ENCODE results near the gene PPP2R5C.

PPP2R5C gene

GRCh38 chr14:101758913-101759593 lies 2.5 kb upstream of the PPP2R5C start:
- H3K27ac Mint-ChIP-seq = peak overlapping the region in 1 of 2 donors; percentile 10

GRCh38 chr14:101760138-101761011 lies 1.1 kb upstream of the PPP2R5C start:
- H3K4me1 Mint-ChIP-seq = peaks cover 36% of the 10 kb centered on the region
- peak; percentile 74 for ATAC-seq
- peaks cover 8% of the 10 kb centered on the region for H3K27me3 Mint-ChIP-seq
- peak overlapping the region; percentile 44 to 61 for H3K4me3 Mint-ChIP-seq
- no peak overlapping the region for H3K27ac Mint-ChIP-seq
- peak; percentile 91 to 94 for DNase-seq
- H3K9me3 Mint-ChIP-seq = no peaks in the 10 kb centered on the region

More at GRCh38 chr14:101758913-101759593, 2.5 kb upstream of the PPP2R5C start:
- peaks cover 17% of the 10 kb centered on the region for H3K27me3 Mint-ChIP-seq
- H3K4me1 Mint-ChIP-seq = peaks cover 23% of the 10 kb centered on the region
- ATAC-seq (no peak), DNase-seq (no peak)
- no peak overlapping the region for H3K4me3 Mint-ChIP-seq
- H3K9me3 Mint-ChIP-seq = peaks cover 0 to 4% of the 10 kb centered on the region in 2 donors

GRCh38 chr14:101761881-101762529 lies 496 bp downstream of the PPP2R5C start:
- ATAC-seq (peak; percentile 29), DNase-seq (peak; percentile 40 to 52)
- peak overlapping the region; percentile 37 to 82 for H3K27ac Mint-ChIP-seq
- H3K9me3 Mint-ChIP-seq = no peaks in the 10 kb centered on the region
- peaks cover 51% of the 10 kb centered on the region for H3K4me1 Mint-ChIP-seq
- H3K4me3 Mint-ChIP-seq = peak overlapping the region; percentile 88 to 89
- H3K27me3 Mint-ChIP-seq = no peaks in the 10 kb centered on the region

- H3K9me3 Mint-ChIP-seq = no peaks in the 10 kb centered on the region
- no peaks in the 10 kb centered on the region for H3K27me3 Mint-ChIP-seq
- peaks cover 52% of the 10 kb centered on the region for H3K4me1 Mint-ChIP-seq
- DNase-seq (no peak), ATAC-seq (no peak)
- H3K4me3 Mint-ChIP-seq = peak overlapping the region; percentile 88 to 89
- peak overlapping the region; percentile 37 to 82 for H3K27ac Mint-ChIP-seq
These were observed 1.1 kb downstream of the PPP2R5C start for GRCh38 chr14:101762530-101763101.

GRCh38 chr14:101763941-101764709 lies 2.6 kb downstream of the PPP2R5C start:
- Mint-ChIP-seq H3K4me1 (peaks cover 57% of the 10 kb centered on the region), H3K9me3 (no peaks in the 10 kb centered on the region), H3K4me3 (no peak overlapping the region), H3K27me3 (no peaks in the 10 kb centered on the region), H3K27ac (no peak overlapping the region)
- no peak for ATAC-seq
- no peak for DNase-seq

- Mint-ChIP-seq H3K4me3 (no peak overlapping the region), H3K27ac (no peak overlapping the region), H3K9me3 (no peaks in the 10 kb centered on the region), H3K4me1 (peaks cover 53% of the 10 kb centered on the region), H3K27me3 (no peaks in the 10 kb centered on the region)
- DNase-seq = no peak
- no peak for ATAC-seq
These were observed 6.3 kb downstream of the PPP2R5C start for GRCh38 chr14:101767618-101768362.

- Mint-ChIP-seq H3K27me3 (no peaks in the 10 kb centered on the region), H3K9me3 (no peaks in the 10 kb centered on the region), H3K27ac (no peak overlapping the region), H3K4me1 (peaks cover 34% of the 10 kb centered on the region), H3K4me3 (no peak overlapping the region)
- ATAC-seq (no peak), DNase-seq (no peak)
These were observed 8.7 kb downstream of the PPP2R5C start for GRCh38 chr14:101770183-101770582.

GRCh38 chr14:101772770-101773169 lies 11.3 kb downstream of the PPP2R5C start:
- H3K4me3 Mint-ChIP-seq = no peak overlapping the region
- no peak for DNase-seq
- H3K27me3 Mint-ChIP-seq = no peaks in the 10 kb centered on the region
- H3K4me1 Mint-ChIP-seq = peaks cover 28% of the 10 kb centered on the region
- no peak overlapping the region for H3K27ac Mint-ChIP-seq
- ATAC-seq = no peak
- no peaks in the 10 kb centered on the region for H3K9me3 Mint-ChIP-seq

- Mint-ChIP-seq H3K4me1 (peaks cover 29% of the 10 kb centered on the region), H3K9me3 (no peaks in the 10 kb centered on the region), H3K27ac (no peak overlapping the region), H3K27me3 (no peaks in the 10 kb centered on the region), H3K4me3 (no peak overlapping the region)
- ATAC-seq = no peak
- DNase-seq = no peak
These were observed 11.9 kb downstream of the PPP2R5C start for GRCh38 chr14:101773378-101773777.

GRCh38 chr14:101774006-101774795 lies 12.7 kb downstream of the PPP2R5C start:
- DNase-seq (no peak), ATAC-seq (no peak)
- Mint-ChIP-seq H3K27ac (no peak overlapping the region), H3K4me3 (no peak overlapping the region), H3K4me1 (peaks cover 36% of the 10 kb centered on the region), H3K9me3 (no peaks in the 10 kb centered on the region), H3K27me3 (peaks cover 4% of the 10 kb centered on the region)

GRCh38 chr14:101774814-101775213 lies 13.3 kb downstream of the PPP2R5C start:
- ATAC-seq (no peak), DNase-seq (no peak)
- Mint-ChIP-seq H3K4me3 (no peak overlapping the region), H3K9me3 (no peaks in the 10 kb centered on the region), H3K4me1 (peaks cover 41% of the 10 kb centered on the region), H3K27ac (no peak overlapping the region), H3K27me3 (peaks cover 8% of the 10 kb centered on the region)

GRCh38 chr14:101775826-101776225 lies 14.3 kb downstream of the PPP2R5C start:
- ATAC-seq (no peak), DNase-seq (no peak)
- Mint-ChIP-seq H3K4me3 (no peak overlapping the region), H3K27me3 (peaks cover 8% of the 10 kb centered on the region), H3K27ac (no peak overlapping the region), H3K4me1 (peaks cover 46% of the 10 kb centered on the region), H3K9me3 (no peaks in the 10 kb centered on the region)

GRCh38 chr14:101776344-101776743 lies 14.8 kb downstream of the PPP2R5C start:
- ATAC-seq = no peak
- peak overlapping the region in 1 of 2 donors; percentile 37 for H3K27ac Mint-ChIP-seq

GRCh38 chr14:101780390-101780789 lies 18.9 kb downstream of the PPP2R5C start:
- no peak for ATAC-seq
- no peaks in the 10 kb centered on the region for H3K9me3 Mint-ChIP-seq
- H3K27ac Mint-ChIP-seq = no peak overlapping the region
- peaks cover 8% of the 10 kb centered on the region for H3K27me3 Mint-ChIP-seq
- H3K4me3 Mint-ChIP-seq = peak overlapping the region in 1 of 2 donors; percentile 86
- peaks cover 52% of the 10 kb centered on the region for H3K4me1 Mint-ChIP-seq
- DNase-seq = no peak

More at GRCh38 chr14:101776344-101776743, 14.8 kb downstream of the PPP2R5C start:
- H3K9me3 Mint-ChIP-seq = no peaks in the 10 kb centered on the region
- H3K4me1 Mint-ChIP-seq = peaks cover 43% of the 10 kb centered on the region
- DNase-seq = no peak
- H3K27me3 Mint-ChIP-seq = peaks cover 8% of the 10 kb centered on the region
- no peak overlapping the region for H3K4me3 Mint-ChIP-seq

Measured in stimulated activated naive CD8-positive, alpha-beta T cell treated with anti-CD3 and anti-CD28 coated beads, Interleukin-15, amount 100 ng/mL, for 72 hours (primary cell).